IPS-NIHi7 (cell line): ENCODE results near the gene NFIA.

Source experiments
- DNase-seq: peaks from one replicate; pipeline ENCODE4 v3.0.0; 2012; ENCODE audit warnings: mixed read lengths; ENCODE audit errors: extremely low spot score

The NFIA gene

DNA sequence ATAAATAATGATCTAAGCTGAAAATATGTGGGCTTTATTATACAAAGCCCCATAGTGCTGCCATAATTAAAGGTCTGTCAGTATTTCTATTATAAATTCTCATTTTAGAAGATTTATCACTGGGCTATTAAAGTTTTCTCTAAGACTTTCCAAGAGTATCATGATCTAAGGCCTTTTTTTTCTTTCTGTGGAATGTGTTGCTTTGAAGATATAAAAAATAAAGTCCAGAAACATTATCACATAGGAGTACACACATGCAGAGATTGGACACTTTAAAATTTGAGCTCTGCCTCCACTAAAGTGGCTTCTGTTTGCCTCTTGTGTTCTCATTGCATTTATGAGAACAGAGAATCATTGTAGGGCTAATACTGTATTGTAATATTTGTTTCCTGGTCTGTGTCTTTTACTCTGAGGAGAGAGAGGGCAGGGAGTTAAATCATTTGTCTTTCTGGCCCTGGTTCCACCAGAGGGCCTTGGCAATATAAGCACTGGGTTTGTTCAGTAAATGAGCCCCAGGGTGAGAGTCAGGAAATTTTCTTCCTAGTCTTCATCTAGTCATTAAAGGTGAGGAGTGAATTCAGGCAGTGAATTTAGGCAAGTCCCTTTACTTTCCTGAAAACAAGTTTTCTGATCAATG is 70.2 kb downstream of the NFIA start:
- no peak for DNase-seq

DNA sequence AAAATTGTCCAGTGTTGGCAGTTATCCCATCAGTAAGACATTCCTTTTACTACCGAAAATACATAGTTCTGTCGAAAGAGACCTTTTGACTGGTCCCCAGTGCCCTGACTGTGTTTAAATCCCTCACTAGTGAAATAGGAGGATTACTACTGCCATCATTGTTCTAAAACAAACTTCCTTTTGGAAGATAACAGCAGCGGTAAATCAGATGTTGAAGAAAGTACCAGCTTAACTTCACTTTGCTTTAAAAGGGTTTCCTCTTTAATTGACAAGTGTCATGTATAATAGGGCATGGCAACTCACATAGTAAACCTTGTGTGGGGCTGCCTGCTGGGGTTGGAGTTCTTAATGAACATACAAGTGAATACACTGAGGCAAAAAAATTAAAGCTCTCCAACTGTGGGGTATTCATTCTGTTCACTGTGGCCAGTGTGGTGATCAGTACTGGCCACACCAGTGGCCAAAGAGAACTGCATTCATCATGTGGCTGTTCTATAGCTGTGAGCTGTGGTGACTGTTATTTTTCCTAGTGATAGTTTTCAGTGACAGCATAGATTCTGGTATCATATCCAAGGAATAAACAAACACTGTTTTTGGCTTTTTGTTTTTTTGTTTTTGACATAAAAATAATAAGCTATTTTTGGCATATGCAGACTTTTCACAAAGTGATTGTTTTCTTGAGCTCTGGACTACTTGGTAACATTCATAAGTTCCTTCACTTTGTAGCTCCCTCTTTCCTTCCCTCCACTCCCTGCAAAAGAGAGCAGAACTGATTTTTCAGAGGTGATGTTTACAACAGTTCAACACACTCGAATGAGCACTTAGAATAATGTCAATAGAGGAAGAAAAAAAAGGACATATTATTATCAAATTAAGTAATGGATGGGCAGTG is 74.5 kb downstream of the NFIA start:
- DNase-seq = no peak

DNA sequence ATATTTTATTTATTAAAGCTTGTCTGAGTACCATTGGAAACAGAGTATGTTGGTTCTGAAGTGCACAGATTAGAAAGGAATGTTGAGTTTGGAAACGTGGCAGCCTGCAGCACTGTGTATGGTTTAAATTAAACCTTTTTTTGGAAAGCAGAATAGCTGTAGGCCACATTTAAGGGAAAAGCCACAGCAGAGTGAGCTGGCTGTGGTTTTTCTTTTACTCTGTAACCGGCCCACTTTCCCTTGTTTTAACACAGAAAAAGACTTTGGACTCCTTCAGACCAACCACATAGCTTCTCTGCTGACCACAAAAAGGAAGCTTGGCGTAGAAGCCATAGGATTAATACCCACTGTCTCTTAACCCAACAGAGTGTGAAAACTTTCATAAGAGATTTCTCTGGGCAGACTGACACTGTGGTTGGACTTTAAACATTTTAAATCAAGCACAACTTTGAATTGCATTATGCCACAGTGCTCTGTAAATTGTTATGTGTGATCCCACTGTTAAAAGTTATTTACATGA is 75.2 kb downstream of the NFIA start:
- no peak for DNase-seq

DNA sequence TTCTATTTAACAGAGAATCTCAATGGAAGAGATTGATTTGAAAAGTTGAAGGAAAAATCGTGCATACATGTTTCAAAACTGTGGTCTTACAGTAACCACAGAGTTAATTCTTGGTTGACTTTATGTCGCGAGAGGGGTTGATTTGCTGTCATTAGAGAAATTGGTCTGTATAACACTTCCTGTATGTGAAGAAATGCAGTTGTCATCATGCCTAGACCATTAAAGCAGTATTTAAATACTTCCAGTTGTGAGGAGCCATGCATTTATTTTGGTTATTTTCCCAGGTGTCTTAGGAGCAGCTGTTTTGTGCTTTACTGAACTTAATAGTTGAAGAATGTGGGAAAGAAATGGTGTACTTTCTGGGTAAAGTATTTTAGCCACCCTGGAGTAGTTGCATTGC is 76.2 kb downstream of the NFIA start:
- no peak for DNase-seq

DNA sequence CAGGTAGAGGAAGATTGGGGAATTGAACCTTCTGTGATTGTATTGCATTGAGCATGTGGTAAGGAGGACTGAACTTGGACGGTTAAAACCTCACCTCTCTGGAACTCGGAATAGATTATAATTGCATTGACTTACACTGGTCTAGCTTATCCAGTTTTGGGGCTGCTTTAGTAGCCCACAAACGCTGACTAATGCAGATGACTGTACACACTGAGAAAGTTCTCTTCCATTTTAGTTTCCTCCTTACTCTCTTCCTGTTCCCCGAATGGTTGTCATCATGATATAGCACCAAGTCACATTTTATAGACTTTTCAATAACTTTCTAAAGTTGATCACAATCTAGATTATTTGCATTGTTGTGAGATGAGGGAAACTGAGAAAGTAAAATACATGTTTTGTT is 78.2 kb downstream of the NFIA start:
- DNase-seq = no peak

DNA sequence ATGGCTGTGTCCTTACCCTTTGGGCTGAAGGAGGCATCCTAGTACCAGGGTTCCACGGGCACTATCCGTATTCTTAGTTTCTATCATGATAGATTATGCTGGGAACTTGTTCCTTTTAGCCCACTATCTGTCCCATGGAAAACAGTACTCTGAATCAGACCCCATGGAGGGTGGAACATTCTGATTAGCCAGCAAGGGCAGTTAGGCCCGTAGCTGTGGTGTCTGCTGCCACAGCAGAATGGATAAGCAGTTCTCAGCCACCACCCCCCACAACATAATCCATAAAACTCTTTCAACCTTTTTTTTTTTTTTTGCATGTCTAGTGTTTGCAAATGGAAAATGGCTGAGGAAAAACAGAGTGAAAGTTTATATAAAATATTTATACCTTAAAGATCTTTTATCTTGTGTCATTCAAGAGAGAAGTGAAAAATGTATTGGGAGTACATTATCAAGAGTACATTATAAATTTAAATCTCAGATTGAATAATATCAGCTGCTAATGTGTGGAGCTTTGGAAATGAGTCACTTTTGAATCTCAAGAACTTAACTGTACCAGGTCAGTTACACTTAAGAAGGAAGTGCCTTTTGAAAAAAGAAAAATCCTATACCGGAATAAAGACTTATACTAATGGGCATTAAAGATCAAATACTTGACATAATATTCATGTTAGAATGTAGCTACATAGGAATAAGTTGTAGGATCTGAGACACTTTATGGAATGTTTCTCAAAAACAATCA is 80.3 kb downstream of the NFIA start:
- DNase-seq = no peak

DNA sequence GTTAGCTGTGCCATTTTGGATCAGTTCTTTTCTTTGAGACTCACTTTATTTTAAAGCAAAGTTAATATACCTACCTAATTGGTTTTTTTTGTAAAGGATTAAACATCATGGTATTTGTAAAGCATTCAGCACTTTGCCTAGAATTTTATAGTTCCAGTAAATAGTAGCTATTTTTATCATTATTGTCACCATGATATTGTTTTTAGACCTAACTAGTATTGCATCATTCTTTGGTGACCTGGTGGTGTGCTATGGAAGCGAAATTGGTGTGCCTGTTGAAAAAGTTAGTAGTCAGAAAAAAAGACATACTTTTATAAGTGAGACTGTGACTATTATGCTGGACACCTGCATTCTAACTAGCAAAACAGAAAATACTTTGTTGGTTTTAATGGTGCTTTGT is 81.0 kb downstream of the NFIA start:
- no peak for DNase-seq

DNA sequence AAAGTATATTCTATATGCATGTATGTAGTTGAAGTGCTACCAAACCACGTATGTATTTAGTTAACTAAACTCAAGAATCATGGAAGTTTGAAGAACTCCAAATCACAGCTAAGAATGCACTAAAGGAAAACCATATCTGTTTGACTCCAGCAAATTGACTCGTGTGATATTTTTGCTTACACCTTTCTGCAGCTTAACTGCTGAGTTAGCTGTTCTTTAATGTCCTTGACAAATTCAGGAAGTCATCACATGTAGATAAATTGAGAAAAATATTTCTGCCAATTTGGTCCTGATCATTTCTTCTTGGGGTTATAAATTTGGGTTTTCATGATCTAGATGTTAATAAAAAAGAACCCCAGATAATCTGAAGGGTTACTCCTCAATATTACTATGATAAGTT is 83.0 kb downstream of the NFIA start:
- no peak for DNase-seq

DNA sequence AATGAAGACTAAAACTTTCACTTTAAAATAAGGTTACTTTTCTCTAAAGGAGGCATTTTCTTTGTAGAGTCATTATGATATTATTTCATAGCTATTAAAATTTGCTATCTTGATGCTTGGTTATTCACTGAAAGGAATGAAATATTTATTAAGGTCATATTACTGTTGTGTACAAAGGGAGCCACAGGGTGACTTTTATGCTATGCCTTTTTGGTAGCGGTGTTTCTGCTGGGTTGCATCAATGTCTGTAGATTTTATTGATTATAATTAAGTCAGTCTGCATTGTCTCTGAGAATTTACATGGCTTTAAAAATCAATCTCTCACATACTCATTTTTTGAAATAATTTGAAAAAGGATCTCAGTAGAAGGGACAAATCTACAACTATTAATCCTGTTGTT is 84.9 kb downstream of the NFIA start:
- no peak for DNase-seq

DNA sequence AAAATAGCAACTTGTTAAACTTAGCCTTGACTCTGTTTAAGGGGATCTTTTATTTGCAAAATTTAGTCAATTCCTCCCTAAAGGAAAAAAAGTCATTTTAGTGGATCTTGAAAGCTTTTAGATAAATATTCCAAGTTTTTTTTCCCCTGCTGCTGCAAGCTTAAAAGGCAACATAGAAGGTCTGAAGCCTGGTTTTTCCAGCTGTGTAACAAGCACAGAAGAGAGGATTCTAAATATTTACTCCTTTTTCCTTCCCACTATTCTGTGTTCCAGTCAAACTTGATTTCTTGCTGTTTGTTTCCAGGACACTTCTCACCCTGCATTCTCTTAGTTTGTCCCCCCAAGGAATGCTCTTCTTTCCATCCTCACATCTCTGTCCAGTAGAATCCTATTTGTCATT is 86.7 kb downstream of the NFIA start:
- no peak for DNase-seq

DNA sequence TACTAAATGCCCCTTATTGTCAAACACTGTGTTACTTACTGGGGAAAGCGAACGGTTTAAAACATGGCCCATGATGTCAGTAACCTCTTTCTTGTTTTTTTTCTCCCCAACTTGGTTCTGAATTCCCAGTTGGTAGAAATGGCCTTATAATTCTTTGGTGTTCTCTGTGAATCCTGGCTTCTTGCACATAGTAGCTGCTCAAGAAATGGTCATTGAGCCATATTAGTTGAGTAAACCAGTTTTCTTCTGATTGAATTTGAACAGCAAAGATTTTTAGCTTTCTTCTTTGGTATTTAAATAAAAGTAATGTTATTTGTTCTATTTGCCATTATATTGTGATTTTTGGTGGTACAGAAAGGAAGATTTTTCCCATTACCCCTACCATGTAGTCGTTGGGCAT is 87.3 kb downstream of the NFIA start:
- DNase-seq = no peak

DNA sequence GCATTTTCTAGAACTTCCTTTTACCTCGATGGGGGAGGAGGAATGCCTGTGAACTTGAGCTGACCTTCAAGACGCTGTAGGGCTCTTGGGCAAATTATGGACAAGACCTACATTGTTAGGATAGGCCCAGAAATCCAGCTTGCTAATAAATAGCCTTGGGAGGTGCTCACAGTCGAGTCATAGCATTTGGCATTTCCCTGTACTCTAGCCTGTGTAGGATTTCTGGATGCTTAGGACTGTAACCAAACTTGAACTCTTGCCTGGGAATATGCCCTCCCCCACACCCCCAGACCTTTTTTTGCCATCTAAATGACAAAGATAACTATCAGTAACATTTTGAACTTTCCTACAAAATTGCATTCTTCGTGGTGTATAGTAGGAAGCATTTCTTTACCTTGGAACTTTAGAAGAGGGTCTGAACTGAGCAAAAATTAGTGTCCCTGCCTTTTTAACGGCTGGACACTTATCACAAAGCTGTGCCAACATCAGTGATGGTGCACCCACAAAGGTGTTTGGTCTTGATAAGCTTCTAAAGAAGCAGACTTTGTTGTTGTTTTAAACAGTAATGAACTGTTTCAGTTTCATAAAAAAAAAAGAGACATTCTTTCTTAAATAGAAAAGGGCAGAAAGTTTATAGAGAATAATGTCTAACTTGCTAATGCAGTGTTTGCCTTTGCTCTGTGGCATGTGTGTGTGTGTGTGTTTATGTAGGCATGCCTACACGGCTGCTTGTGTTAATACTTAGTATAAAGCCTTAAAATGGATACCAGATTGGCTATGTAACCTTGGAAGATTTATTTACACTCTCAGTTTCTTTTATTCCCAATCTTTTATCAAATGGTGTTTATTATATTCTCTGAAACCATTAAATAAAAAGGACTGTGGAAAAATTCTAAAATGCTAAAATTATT is 88.2 kb downstream of the NFIA start:
- DNase-seq = no peak

DNA sequence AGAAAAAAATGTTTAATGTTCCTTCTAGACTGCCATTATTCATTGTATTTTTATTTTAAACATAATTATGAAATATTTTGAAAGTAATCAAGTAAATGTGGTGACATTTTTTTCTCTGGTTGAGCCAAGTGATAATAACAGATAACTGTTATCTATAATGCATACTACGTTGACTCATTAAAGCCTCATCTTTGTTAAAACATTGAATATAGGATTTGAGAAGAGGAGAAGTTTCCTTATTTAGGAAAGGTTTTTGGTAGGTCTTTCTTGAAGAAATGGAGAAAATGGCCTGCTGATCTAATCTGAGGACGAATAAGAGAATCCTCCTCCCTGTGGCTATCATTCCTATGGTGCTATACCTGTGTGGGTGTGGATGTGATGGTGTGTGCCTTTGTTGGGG is 89.0 kb downstream of the NFIA start:
- no peak for DNase-seq

DNA sequence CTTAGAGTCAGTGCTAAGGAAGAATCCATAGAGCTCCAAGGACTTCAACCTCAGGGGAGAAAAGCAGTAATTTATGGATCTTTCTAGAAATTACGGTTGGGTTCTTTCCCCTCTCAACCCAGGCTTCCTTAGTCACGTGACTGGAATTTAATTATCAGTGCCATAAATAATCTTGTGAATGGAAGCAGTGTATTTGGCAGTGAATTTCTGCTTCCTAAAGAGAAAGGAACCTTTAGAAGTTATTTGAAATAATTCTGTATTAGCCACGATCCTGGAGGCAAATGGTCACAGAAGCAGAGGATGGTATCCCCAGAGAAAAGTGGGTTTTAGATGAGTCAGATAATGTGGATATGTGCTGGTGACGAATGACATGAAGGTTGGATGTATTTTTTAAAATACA is 89.6 kb downstream of the NFIA start:
- DNase-seq = no peak

DNA sequence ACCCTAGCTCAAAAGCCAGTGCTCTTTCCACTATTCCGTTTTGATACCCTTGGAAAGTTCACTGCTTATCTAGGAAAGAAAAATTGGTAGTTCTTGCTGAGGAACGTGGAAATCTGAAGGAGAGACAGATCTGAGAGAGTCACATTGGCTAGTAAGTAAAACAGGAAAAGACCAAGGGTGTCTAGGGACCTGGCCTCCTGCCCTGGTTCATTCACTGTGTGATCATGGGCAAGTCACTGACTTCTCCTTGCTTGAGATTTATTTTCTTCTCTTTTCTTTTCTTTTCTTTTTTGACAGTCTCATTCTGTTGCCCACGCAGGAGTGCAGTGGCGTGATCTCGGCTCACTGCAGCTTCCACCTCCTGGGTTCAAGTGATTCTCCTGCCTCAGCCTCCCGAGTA is 90.8 kb downstream of the NFIA start:
- DNase-seq = no peak

DNA sequence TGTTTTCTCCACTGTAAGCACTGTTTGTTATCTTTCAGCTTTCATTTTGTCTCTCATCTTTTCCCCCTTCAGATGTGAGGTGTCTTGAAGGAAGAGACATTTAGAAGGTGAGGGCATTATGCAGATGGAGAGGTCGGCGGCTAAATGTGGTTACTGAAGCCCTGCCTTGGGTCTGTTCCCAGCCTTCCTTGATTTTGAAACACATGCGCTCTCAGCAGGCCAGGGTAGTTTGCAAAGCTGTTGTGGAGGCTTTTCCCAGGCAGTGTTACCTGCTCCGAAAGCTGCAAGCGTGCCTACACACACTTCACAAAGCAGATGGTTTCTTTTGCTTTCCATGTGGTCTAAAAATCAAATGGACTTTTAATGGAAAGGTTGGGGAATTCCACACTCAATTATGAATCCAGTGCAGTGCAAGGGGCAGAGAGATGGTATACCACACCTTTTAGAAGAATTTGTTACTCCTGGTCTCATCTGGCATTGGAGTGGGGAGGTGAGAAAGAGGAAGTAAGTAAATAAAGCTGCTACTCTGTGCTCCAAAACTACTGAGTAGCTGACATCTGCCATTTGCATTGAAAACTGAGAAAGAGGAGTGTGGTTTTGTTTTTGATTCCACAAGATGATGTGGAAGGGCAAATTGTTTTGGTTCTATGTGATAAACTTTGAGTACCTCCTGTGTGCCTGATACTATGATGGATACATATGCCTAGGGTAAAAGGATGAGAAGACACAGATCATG is 91.9 kb downstream of the NFIA start:
- DNase-seq = no peak

DNA sequence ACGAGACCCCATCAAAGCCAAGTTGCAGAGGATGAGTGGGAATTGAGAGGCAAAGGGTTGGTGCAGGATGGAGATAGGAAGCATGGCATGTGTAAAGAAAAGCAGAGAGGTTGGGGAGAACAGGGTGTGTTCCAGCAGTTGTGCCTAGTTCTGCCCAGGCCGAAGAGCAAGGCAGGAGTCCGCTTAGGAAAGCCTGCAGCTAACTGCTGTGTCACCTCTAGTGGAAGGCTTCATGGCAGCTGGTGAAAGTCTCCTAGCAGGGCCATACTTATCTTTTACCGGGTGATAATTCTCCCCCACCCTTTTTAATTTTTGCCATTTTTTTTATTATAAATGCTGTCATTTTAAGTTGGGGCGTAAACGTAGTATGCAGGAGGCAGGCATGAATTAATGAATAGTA is 93.6 kb downstream of the NFIA start:
- DNase-seq = no peak

DNA sequence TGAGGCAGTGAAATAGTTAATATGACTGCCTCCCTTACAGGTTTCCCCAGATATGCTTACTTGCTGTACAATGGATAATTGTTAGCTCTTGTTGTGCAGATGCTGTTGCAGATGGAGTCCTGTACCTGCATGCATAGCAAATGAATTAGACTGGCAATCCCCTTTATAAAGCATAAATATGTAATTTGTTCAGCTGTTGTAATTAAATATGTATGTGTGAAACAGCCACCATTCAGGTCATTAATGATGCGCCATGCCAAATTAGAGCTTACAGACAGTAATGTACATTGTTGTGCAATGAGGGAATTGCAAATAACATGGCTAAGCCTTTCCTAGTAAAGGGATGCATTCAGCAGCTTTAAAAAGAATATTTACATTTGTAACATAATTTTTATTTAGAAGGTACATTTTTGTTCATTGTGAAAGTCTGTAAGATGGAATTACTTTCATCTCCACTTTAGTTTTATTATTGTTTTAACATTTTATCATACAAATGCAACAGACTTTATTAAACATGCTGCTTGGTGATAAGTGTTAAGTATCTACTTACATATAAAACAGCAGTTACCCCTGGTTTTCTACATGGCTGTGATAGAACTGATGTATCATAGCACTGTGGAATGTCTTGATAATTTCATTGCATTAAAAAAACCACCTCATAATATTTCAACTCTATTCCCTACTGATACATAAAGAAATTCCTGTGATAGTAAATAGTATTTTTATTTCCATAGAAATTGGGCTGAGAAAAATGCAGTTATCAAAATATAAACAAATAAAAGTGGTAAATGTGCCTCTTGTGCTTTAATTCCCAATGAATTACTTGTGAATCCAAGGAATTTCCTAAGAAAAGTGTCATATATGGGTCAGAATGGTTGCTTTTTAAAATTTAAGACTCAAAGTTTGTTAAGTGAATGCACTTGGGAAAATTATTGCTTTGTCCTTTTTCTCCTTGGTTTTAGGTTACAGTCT is 99.0 kb downstream of the NFIA start:
- no peak for DNase-seq

DNA sequence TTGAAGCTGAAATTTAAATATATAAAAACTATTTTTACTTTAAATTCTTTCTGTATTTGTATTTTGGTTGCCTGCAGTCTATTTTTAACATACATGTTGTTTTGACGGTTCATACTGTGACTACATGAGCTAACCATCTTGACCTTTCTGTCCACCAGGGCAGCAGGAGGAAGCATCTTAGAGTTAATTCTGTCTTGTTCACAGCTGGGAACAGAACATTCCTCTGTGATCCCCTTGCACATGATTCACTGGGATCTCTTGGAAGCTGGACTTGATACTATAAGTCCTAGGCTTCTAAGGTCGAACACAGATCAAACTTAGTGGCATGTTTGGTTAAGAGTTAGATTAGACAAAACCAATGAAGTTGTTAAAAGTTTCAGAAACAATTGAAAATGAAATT is 99.7 kb downstream of the NFIA start:
- no peak for DNase-seq

DNA sequence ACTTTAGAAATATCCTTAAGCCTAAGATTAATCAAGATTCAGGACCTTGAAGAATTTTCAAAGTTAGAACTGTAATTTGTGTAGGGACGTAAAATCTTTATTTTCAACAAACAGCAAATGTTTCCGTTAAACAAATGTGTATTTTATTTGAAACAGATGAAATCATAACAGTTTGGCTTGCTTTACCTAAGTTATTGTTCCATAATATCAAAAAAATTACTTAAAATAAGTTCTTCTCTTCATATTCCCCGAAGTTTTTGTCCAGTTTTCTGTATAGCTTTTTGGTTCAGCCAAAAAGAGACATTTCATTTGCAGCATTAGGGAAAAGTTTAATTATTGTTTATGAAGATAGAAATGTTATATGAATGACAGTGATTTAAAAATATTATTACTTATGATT is 100.1 kb downstream of the NFIA start:
- no peak for DNase-seq
